Mesodermal cell (in vitro differentiated cells): ENCODE data around the gene TMBIM4.
"Not testable (repeated sequence)": the region's sequence is repeated elsewhere in the genome, so short reads cannot be mapped to it uniquely, and the experiment has no call there.

Experiments used
- H3K27ac ChIP-seq: 2 replicates; pipeline ENCODE4 v1.7.0; 2013; ENCODE audit warnings: mild to moderate bottlenecking, low read depth, low read length, moderate library complexity; ENCODE audit not compliant: severe bottlenecking
- H3K36me3 ChIP-seq: 2 replicates; pipeline ENCODE4 v1.7.1; 2013; ENCODE audit warnings: mild to moderate bottlenecking, low read length, moderate library complexity; ENCODE audit not compliant: control insufficient read depth, insufficient read depth
- H3K4me1 ChIP-seq: one replicate; pipeline ENCODE4 v1.7.1; 2013; ENCODE audit warnings: mild to moderate bottlenecking, low read length; ENCODE audit not compliant: insufficient read depth, control insufficient read depth, poor library complexity, severe bottlenecking
- H3K4me3 ChIP-seq: 2 replicates; pipeline ENCODE4 v1.7.0; 2013; ENCODE audit warnings: low read length, control low read depth, mild to moderate bottlenecking; ENCODE audit not compliant: insufficient read depth, poor library complexity, severe bottlenecking; ENCODE audit errors: extremely low read depth
- H3K9me3 ChIP-seq: 2 replicates; pipeline ENCODE4 v1.7.1; 2013; ENCODE audit warnings: mild to moderate bottlenecking, low read length, moderate library complexity; ENCODE audit not compliant: control insufficient read depth
- WGBS, 2 experiments: methylation state at CpG; one replicate each; pipeline ENCODE4 v1.1.5; 2013; ENCODE audit warnings: missing lambda C conversion rate in 2 of 2; ENCODE audit not compliant: insufficient coverage in 2 of 2; 5-methylcytosine and 5-hydroxymethylcytosine counted together

TMBIM4 gene

DNA sequence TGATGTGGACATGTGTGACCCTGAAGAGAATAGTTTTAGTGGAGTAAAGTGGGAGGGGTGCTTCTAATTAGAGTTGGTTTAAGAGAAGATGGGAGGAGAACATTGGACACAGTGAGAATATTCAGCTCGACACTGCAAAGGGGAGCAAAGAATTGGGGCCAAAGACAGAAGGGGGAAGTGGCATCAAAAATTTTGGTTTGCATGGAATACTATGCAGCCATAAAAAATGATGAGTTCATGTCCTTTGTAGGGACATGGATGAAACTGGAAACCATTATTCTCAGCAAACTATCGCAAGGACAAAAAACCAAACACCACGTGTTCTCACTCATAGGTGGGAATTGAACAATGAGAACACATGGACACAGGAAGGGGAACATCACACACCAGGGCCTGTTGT lies 15.0 kb upstream of the TMBIM4 start:
- WGBS, 2 experiments, result 100% methylated on average over 1 of the region's 3 CpGs
- H3K4me1 ChIP-seq, H3K27ac ChIP-seq, H3K36me3 ChIP-seq, H3K9me3 ChIP-seq, H3K4me3 ChIP-seq: not testable (repeated sequence)

DNA sequence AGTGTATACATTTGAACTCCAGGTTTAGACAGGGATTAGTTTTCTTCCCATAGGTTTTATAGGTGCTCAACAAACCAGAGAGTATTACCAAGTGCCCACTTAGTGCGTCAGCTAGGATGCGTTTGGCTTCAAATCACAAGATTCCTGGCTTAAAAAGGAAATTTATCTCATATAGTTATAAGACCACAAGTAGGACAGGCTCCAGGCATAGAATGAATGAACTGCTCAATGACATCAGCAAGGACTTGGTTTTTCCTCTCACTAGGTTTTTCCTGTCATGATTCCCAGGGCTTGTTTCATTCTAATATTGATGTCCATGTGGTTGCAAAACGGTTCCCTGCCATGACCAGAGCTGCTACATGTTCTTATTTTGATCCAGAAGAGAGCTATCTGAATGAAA lies 13.2 kb upstream of the TMBIM4 start:
- WGBS, 2 experiments, result 80% methylated on average over 3 of the region's 3 CpGs; no CpG with 5 or more reads in 1 of the 2 experiments

GRCh38 chr12:66176105-66176900 lies 6.5 kb upstream of the TMBIM4 start:
- Histone ChIP-seq H3K27ac (no peak overlapping the region), H3K9me3 (no peaks in the 10 kb centered on the region), H3K4me3 (no peak overlapping the region), H3K4me1 (no peaks in the 10 kb centered on the region), H3K36me3 (no peaks in the 10 kb centered on the region)
- no CpG with 5 or more reads among the region's 1 CpG for WGBS, 2 experiments

More for the DNA sequence above, 13.2 kb upstream of the TMBIM4 start:
- H3K4me1 ChIP-seq, result no peaks in the 10 kb centered on the region
- no peak overlapping the region for H3K4me3 ChIP-seq
- no peaks in the 10 kb centered on the region for H3K9me3 ChIP-seq
- H3K27ac ChIP-seq, result no peak overlapping the region
- no peaks in the 10 kb centered on the region for H3K36me3 ChIP-seq

- H3K27ac ChIP-seq, H3K4me3 ChIP-seq, H3K9me3 ChIP-seq, H3K36me3 ChIP-seq, H3K4me1 ChIP-seq: not testable (repeated sequence)
- WGBS, 2 experiments, result 91 to 93% methylated on average over 33 to 34 of the region's 54 CpGs
Observed at GRCh38 chr12:66174391-66175325, 4.9 kb upstream of the TMBIM4 start.

GRCh38 chr12:66170606-66171005 lies 810 bp upstream of the TMBIM4 start:
- peaks cover 12% of the 10 kb centered on the region for H3K36me3 ChIP-seq
- H3K9me3 ChIP-seq, result peaks cover 16% of the 10 kb centered on the region
- peaks cover 6% of the 10 kb centered on the region for H3K4me1 ChIP-seq
- H3K27ac ChIP-seq, result no peak overlapping the region
- 94 to 100% methylated on average over 2 of the region's 3 CpGs for WGBS, 2 experiments
- H3K4me3 ChIP-seq, result peak overlapping the region; percentile 61

DNA sequence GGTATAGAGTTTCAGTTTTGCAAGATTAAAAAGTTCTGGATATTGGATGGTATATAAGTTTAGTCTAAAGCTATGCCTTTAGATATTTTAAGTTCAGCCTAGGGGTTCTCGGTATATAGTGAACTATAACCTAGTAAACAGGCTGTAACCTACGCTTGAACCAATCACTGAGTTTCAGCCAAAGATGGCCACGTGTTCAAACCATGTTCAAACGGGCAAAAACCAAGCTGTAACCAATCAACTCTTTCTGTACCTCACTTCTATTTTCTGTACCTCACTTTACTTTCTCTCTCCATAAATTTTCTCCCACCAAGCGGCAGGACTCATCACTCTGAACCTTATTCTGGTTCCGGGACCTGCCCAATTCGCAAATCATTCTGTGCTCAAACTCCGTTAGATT lies 1.4 kb downstream of the TMBIM4 start:
- peaks cover 6% of the 10 kb centered on the region for H3K4me1 ChIP-seq
- peak overlapping the region; percentile 61 for H3K4me3 ChIP-seq
- no peak overlapping the region for H3K27ac ChIP-seq
- peaks cover 35% of the 10 kb centered on the region for H3K9me3 ChIP-seq
- H3K36me3 ChIP-seq, result peaks cover 12% of the 10 kb centered on the region
- WGBS, 2 experiments, result 94 to 96% methylated on average over 4 of the region's 8 CpGs

GRCh38 chr12:66166561-66166960 lies 3.2 kb downstream of the TMBIM4 start:
- peaks cover 35% of the 10 kb centered on the region for H3K9me3 ChIP-seq
- no peak overlapping the region for H3K4me3 ChIP-seq
- no peak overlapping the region for H3K27ac ChIP-seq
- H3K36me3 ChIP-seq, result peaks cover 12% of the 10 kb centered on the region
- WGBS, 2 experiments, result no CpG with 5 or more reads among the region's 2 CpGs
- H3K4me1 ChIP-seq, result peaks cover 6% of the 10 kb centered on the region

DNA sequence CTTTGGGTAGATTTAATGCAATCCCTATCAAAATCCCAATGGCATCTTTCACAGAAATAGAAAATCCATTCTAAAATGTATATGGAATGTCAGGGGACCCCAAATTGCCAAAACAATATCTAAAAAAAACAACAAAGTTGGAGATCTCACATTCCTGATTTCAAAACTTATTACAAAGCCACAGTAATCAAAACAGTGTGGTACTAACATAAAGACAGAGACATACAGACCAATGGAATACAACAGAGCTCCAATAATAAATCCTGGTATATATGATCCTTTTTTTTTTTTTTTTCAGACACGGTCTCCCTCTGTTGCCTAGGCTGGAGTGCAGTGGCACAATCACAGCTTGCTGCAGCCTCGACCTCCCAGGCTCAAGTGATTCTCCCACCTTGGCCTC lies 4.7 kb downstream of the TMBIM4 start:
- WGBS, 2 experiments, result 100% methylated on average over 1 of the region's 2 CpGs; no CpG with 5 or more reads in 1 of the 2 experiments
- H3K4me3 ChIP-seq, result no peak overlapping the region
- H3K4me1 ChIP-seq, result peaks cover 6% of the 10 kb centered on the region
- H3K36me3 ChIP-seq, result peaks cover 23% of the 10 kb centered on the region
- peaks cover 30% of the 10 kb centered on the region for H3K9me3 ChIP-seq
- no peak overlapping the region for H3K27ac ChIP-seq

DNA sequence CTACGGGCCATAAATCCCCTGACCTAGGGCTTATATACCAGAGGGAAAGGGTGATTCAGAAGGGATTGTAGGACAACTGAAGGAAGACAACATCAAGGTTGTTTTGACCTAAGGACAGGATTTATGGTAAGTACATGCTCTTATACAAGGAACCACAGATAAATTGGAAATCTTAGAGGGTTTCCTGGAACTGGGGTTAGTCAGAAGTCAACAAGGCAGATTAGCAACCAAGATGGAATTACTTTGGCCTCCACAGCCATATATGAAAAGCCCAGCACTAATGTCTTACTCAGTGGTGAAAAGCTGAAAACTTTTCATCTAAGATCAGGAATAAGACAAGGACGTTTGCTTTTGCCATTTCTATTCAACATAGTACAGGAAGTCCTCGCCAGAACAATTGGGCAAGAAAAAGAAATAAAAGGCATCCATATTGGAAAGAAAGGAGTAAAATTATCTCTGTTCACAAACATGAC lies 5.4 kb downstream of the TMBIM4 start:
- Histone ChIP-seq H3K27ac (no peak overlapping the region), H3K9me3 (peaks cover 30% of the 10 kb centered on the region), H3K4me1 (peaks cover 6% of the 10 kb centered on the region), H3K4me3 (no peak overlapping the region), H3K36me3 (peaks cover 30% of the 10 kb centered on the region)
- 89 to 92% methylated on average over 1 of the region's 3 CpGs for WGBS, 2 experiments

DNA sequence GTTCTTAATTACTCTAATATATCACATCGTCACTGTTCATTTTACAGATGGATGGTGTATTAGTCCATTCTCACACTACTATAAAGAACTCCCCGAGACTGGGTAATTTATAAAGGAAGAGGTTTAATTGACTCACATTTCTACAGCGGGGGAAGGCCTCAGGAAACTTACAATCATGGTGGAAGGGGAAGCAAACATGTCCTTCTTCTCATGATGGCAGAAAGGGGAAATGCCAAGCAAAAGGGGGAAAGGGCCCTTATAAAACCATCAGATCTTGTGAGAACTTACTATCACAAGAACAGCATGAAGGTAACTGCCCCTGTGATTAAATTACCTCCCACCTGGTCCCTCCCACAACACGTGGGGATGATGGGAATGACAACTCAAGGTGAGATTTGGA lies 6.5 kb downstream of the TMBIM4 start:
- no peaks in the 10 kb centered on the region for H3K4me1 ChIP-seq

More for the DNA sequence above, 6.5 kb downstream of the TMBIM4 start:
- Histone ChIP-seq H3K36me3 (peaks cover 40% of the 10 kb centered on the region), H3K9me3 (peaks cover 30% of the 10 kb centered on the region), H3K27ac (no peak overlapping the region), H3K4me3 (no peak overlapping the region)
- no CpG with 5 or more reads among the region's 4 CpGs for WGBS, 2 experiments
